WTC11 (cell line): ENCODE measurements around the gene ERVW-1. TPM values are rescaled to one million over a fixed set of nuclear protein-coding genes. Genes with fewer than 3 reads are reported as not detected.

Experiments used
- ATAC-seq: fragments of 200-7000 bp; cut with Tn5 transposase; 2 replicates; pipeline ENCODE4 v1.10.0; 2021; ENCODE audit warnings: mild to moderate bottlenecking, moderate library complexity
- CTCF ChIA-PET: fragments of 300-600 bp; sonication (Branson Sonifier 250); formaldehyde crosslinking; loops from one replicate; lab custom pipeline; 2021; ENCODE audit warnings: antibody characterized with exemption; lab: Charles Lee
- POLR2A ChIA-PET: fragments of 350-600 bp; sonication (Branson Sonifier 250); formaldehyde crosslinking; loops from one replicate; lab custom pipeline; 2021; ENCODE audit warnings: antibody characterized with exemption; lab: Charles Lee
- DNase-seq: peaks from one replicate; pipeline ENCODE4 v3.0.0; 2021; ENCODE audit warnings: low spot score
- H3K27ac Mint-ChIP-seq: 2 replicates; pipeline ENCODE4 v1.8.0; 2021; ENCODE audit warnings: mixed read lengths
- H3K27me3 Mint-ChIP-seq: 2 replicates; pipeline ENCODE4 v1.8.0; 2021; ENCODE audit warnings: low read depth, mild to moderate bottlenecking, moderate library complexity, mixed read lengths
- H3K36me3 Mint-ChIP-seq: 2 replicates; pipeline ENCODE4 v1.8.0; 2021; ENCODE audit warnings: mixed read lengths
- H3K4me1 Mint-ChIP-seq: 2 replicates; pipeline ENCODE4 v1.8.0; 2022; ENCODE audit warnings: mixed read lengths
- H3K4me3 Mint-ChIP-seq: 2 replicates; pipeline ENCODE4 v1.8.0; 2021; ENCODE audit warnings: mild to moderate bottlenecking, moderate library complexity, mixed read lengths
- H3K9me3 Mint-ChIP-seq: 2 replicates; pipeline ENCODE4 v1.8.0; 2021; ENCODE audit warnings: mixed read lengths
- ATF6 ChIP-seq: sonication (generic); formaldehyde crosslinking; IDR thresholded peaks from 2 replicates; pipeline ENCODE4 v1.8.1; 2023; ENCODE audit warnings: mild to moderate bottlenecking, missing genetic modification reagents
- E2F5 ChIP-seq: sonication (generic); formaldehyde crosslinking; IDR thresholded peaks from 2 replicates; pipeline ENCODE4 v1.8.1; 2022; ENCODE audit warnings: mild to moderate bottlenecking, moderate library complexity, missing genetic modification reagents
- FOXJ3 ChIP-seq: sonication (generic); formaldehyde crosslinking; IDR thresholded peaks from 2 replicates; pipeline ENCODE4 v1.9.0; 2021; ENCODE audit warnings: missing genetic modification reagents, mild to moderate bottlenecking, borderline replicate concordance
- FOXK1 ChIP-seq: sonication (generic); formaldehyde crosslinking; IDR thresholded peaks from 2 replicates; pipeline ENCODE4 v1.8.0; 2022; ENCODE audit warnings: mild to moderate bottlenecking, moderate library complexity, missing genetic modification reagents
- FOXP1 ChIP-seq: sonication (generic); formaldehyde crosslinking; IDR thresholded peaks from 2 replicates; pipeline ENCODE4 v1.8.0; 2022; ENCODE audit warnings: missing genetic modification reagents, mild to moderate bottlenecking, moderate library complexity, borderline replicate concordance
- GRHL2 ChIP-seq: fragments of 250-450 bp; sonication (Bioruptor Pico); IDR thresholded peaks from 2 replicates; pipeline ENCODE4 v1.8.0; 2022; ENCODE audit warnings: mild to moderate bottlenecking, moderate library complexity; ENCODE audit not compliant: insufficient replicate concordance, severe bottlenecking
- IRF2 ChIP-seq: sonication (generic); formaldehyde crosslinking; IDR thresholded peaks from 2 replicates; pipeline ENCODE4 v1.8.0; 2022; ENCODE audit warnings: low read depth, missing genetic modification reagents, borderline replicate concordance
- MXD4 ChIP-seq: fragments of 250-450 bp; sonication (Bioruptor Pico); IDR thresholded peaks from 2 replicates; pipeline ENCODE4 v1.8.0; 2021; ENCODE audit warnings: mild to moderate bottlenecking, moderate library complexity, borderline replicate concordance
- NFATC4 ChIP-seq: fragments of 250-450 bp; sonication (Bioruptor Pico); IDR thresholded peaks from 2 replicates; pipeline ENCODE4 v1.9.0; 2021; ENCODE audit warnings: mild to moderate bottlenecking
- NFYB ChIP-seq: sonication (generic); formaldehyde crosslinking; conservative IDR thresholded peaks from 2 replicates; pipeline ENCODE4 v1.8.0; 2022; ENCODE audit warnings: low read depth, missing genetic modification reagents
- NR1H2 ChIP-seq: sonication (generic); formaldehyde crosslinking; IDR thresholded peaks from 2 replicates; pipeline ENCODE4 v1.9.0; 2021; ENCODE audit warnings: mild to moderate bottlenecking, moderate library complexity, missing genetic modification reagents
- PREB ChIP-seq: sonication (generic); formaldehyde crosslinking; IDR thresholded peaks from 2 replicates; pipeline ENCODE4 v1.8.1; 2022; ENCODE audit warnings: mild to moderate bottlenecking, missing genetic modification reagents, moderate library complexity, borderline replicate concordance
- SMAD3 ChIP-seq: sonication (generic); formaldehyde crosslinking; IDR thresholded peaks from 2 replicates; pipeline ENCODE4 v1.8.0; 2022; ENCODE audit warnings: missing genetic modification reagents, mild to moderate bottlenecking, borderline replicate concordance
- STAT6 ChIP-seq: sonication (generic); formaldehyde crosslinking; conservative IDR thresholded peaks from 2 replicates; pipeline ENCODE4 v1.8.1; 2023; ENCODE audit warnings: mild to moderate bottlenecking, low read depth, missing genetic modification reagents, moderate library complexity
- TP53 ChIP-seq: sonication (generic); formaldehyde crosslinking; IDR thresholded peaks from 2 replicates; pipeline ENCODE4 v1.8.1; 2023; ENCODE audit warnings: mild to moderate bottlenecking, missing genetic modification reagents
- USF1 ChIP-seq: sonication (generic); formaldehyde crosslinking; IDR thresholded peaks from 2 replicates; pipeline ENCODE4 v1.8.0; 2022; ENCODE audit warnings: mild to moderate bottlenecking, missing genetic modification reagents
- ZNF138 ChIP-seq: sonication (generic); formaldehyde crosslinking; conservative IDR thresholded peaks from 2 replicates; pipeline ENCODE4 v1.8.1; 2022; ENCODE audit warnings: mild to moderate bottlenecking, moderate library complexity, missing genetic modification reagents
- ZNF396 ChIP-seq: fragments of 250-450 bp; sonication (Bioruptor Pico); IDR thresholded peaks from 2 replicates; pipeline ENCODE4 v1.8.0; 2021; ENCODE audit warnings: mild to moderate bottlenecking, moderate library complexity, borderline replicate concordance
- ZNF416 ChIP-seq: fragments of 250-450 bp; sonication (Bioruptor Pico); IDR thresholded peaks from 2 replicates; pipeline ENCODE4 v1.9.0; 2021; ENCODE audit warnings: mild to moderate bottlenecking, inconsistent platforms
- ZNF423 ChIP-seq: fragments of 250-450 bp; sonication (Bioruptor Pico); IDR thresholded peaks from 2 replicates; pipeline ENCODE4 v2.1.2; 2022; ENCODE audit warnings: mild to moderate bottlenecking, moderate library complexity
- ZNF425 ChIP-seq: fragments of 250-450 bp; sonication (Bioruptor Pico); conservative IDR thresholded peaks from 2 replicates; pipeline ENCODE4 v1.9.0; 2021; ENCODE audit warnings: mild to moderate bottlenecking
- ZNF671 ChIP-seq: fragments of 250-450 bp; sonication (Bioruptor Pico); IDR thresholded peaks from 2 replicates; pipeline ENCODE4 v1.8.0; 2021; ENCODE audit warnings: mild to moderate bottlenecking
- ZSCAN18 ChIP-seq: fragments of 250-450 bp; sonication (Bioruptor Pico); IDR thresholded peaks from 2 replicates; pipeline ENCODE4 v2.1.2; 2022; ENCODE audit warnings: mild to moderate bottlenecking, moderate library complexity
- total RNA-seq: library from RNA; stranded (reverse); gene quantifications from 3 replicates; pipeline ENCODE4 v1.2.3, GENCODE V29; 2021

Gene ERVW-1
- total RNA-seq, 1 experiment from 2014 or later = 0.07 TPM

GRCh38 chr7:92466682-92467081 is 11.1 kb downstream of the ERVW-1 start:
- TF ChIP-seq NFYB (CRISPR knock-in tag) (no peak), FOXP1 (CRISPR knock-in tag) (no peak), NFATC4 (CRISPR knock-in tag) (no peak), TP53 (CRISPR knock-in tag) (no peak), STAT6 (CRISPR knock-in tag) (no peak), ZNF416 (CRISPR knock-in tag) (no peak), E2F5 (no peak), FOXJ3 (CRISPR knock-in tag) (no peak), MXD4 (CRISPR knock-in tag) (no peak), USF1 (no peak), ZNF396 (CRISPR knock-in tag) (no peak), SMAD3 (CRISPR knock-in tag) (no peak), ZNF423 (CRISPR knock-in tag) (no peak), ATF6 (no peak), FOXK1 (CRISPR knock-in tag) (no peak), ZNF425 (CRISPR knock-in tag) (no peak)
- DNase-seq (no peak), ATAC-seq (no peak)
- peaks cover 28% of the 10 kb centered on the region for H3K9me3 Mint-ChIP-seq
- no peak overlapping the region for H3K4me3 Mint-ChIP-seq
- H3K27me3 Mint-ChIP-seq = no peaks in the 10 kb centered on the region
- POLR2A ChIA-PET = no interaction called here
- H3K27ac Mint-ChIP-seq = no peak overlapping the region
- no peaks in the 10 kb centered on the region for H3K4me1 Mint-ChIP-seq
- CTCF ChIA-PET = interaction anchor here (1.5 kb wide), 1 partner anchor 20 kb away, joined by 3 read pairs; no protein-coding TSS in a partner anchor
- peaks cover 23% of the 10 kb centered on the region for H3K36me3 Mint-ChIP-seq

- DNase-seq = no peak
- H3K27ac Mint-ChIP-seq = no peak overlapping the region
- ChIA-PET CTCF (interaction anchor here (1.1 kb wide), 1 partner anchor 17 kb away, joined by 5 read pairs; the partner anchor contains the start of gene GATAD1), POLR2A (no interaction called here)
- H3K36me3 Mint-ChIP-seq = peaks cover 22% of the 10 kb centered on the region
- no peaks in the 10 kb centered on the region for H3K27me3 Mint-ChIP-seq
- no peak overlapping the region for H3K4me3 Mint-ChIP-seq
- 0 out of 2 replicates have a peak, but pooled peaks cover 3% of the 10 kb centered on the region for H3K4me1 Mint-ChIP-seq
- ATAC-seq = no peak
- peaks cover 22% of the 10 kb centered on the region for H3K9me3 Mint-ChIP-seq
- no peak for TF ChIP-seq ZNF138
- no peak for TF ChIP-seq IRF2 (CRISPR knock-in tag)
- TF ChIP-seq GRHL2 (CRISPR knock-in tag) = no peak
- TF ChIP-seq ZNF396 (CRISPR knock-in tag) = no peak
- no peak for TF ChIP-seq ZNF671 (CRISPR knock-in tag)
- no peak for TF ChIP-seq USF1
- TF ChIP-seq NR1H2 (CRISPR knock-in tag) = no peak
- TF ChIP-seq PREB = no peak
- no peak for TF ChIP-seq ZNF423 (CRISPR knock-in tag)
- TF ChIP-seq ZSCAN18 = no peak
- no peak for TF ChIP-seq FOXP1 (CRISPR knock-in tag)
- no peak for TF ChIP-seq SMAD3 (CRISPR knock-in tag)
Measured at GRCh38 chr7:92464515-92464914, 13.2 kb downstream of the ERVW-1 start.
